Upper lobe of left lung (tissue), 6 donors: ENCODE results near the gene RNLS. TPM values are rescaled to one million over a fixed set of nuclear protein-coding genes. Genes with fewer than 3 reads are reported as not detected.

ENCODE experiments used
- ATAC-seq, 2 donors: fragments of 200-7000 bp; cut with Tn5 transposase; one replicate each; pipeline ENCODE4 v1.9.1; 2022; ENCODE audit warnings: mild to moderate bottlenecking in 2 of 2, moderate library complexity in 2 of 2; ENCODE audit not compliant: low FRiP score in 2 of 2
- DNase-seq, 2 donors: peaks; one replicate each; pipeline ENCODE4 v3.0.0-alpha.2; 2019 to 2020
- H3K27ac ChIP-seq, 4 donors: fragments of 200-600 bp; sonication (generic); one replicate each; pipeline ENCODE4 v1.5.1; 2016 to 2019
- H3K27me3 ChIP-seq, 4 donors: fragments of 200-600 bp; sonication (generic); one replicate each; pipeline ENCODE4 v1.5.1; 2017 to 2019
- H3K36me3 ChIP-seq, 4 donors: fragments of 200-600 bp; sonication (generic); one replicate each; pipeline ENCODE4 v1.5.1; 2016 to 2019
- H3K4me1 ChIP-seq, 4 donors: fragments of 200-600 bp; sonication (generic); one replicate each; pipeline ENCODE4 v1.5.1; 2018 to 2019
- H3K4me3 ChIP-seq, 4 donors: fragments of 200-600 bp; sonication (generic); one replicate each; pipeline ENCODE4 v1.5.1; 2017 to 2019; ENCODE audit warnings: mild to moderate bottlenecking in 2 of 4, moderate library complexity in 1 of 4
- H3K9me3 ChIP-seq, 4 donors: fragments of 200-600 bp; sonication (generic); one replicate each; pipeline ENCODE4 v1.5.1; 2018 to 2019
- EP300 ChIP-seq, 4 donors: sonication (generic); formaldehyde crosslinking; IDR thresholded peaks; one replicate each; pipeline ENCODE4 v1.5.1; 2017; ENCODE audit warnings: antibody characterized with exemption in 4 of 4, control low read depth in 2 of 4
- POLR2A ChIP-seq, 4 donors: fragments of 450-650 bp; IDR thresholded peaks; one replicate each; pipeline ENCODE4 v1.5.1; 2016 to 2017; ENCODE audit warnings: antibody characterized with exemption in 4 of 4, mild to moderate bottlenecking in 2 of 4
- POLR2AphosphoS5 ChIP-seq, 2 donors: sonication (generic); formaldehyde crosslinking; IDR thresholded peaks; one replicate each; pipeline ENCODE4 v1.5.1; 2017; ENCODE audit warnings: antibody characterized with exemption in 2 of 2
- WGBS, 2 donors: methylation state at CpG; one replicate each; pipeline ENCODE4 v1.1.5; 2017 to 2018; 5-methylcytosine and 5-hydroxymethylcytosine counted together
- total RNA-seq, 6 donors: library from RNA; depleted of rRNA in 4 of 6; stranded (reverse); fragments of >200 nt in 4 of 6; gene quantifications; one replicate each; pipeline versions ENCODE4 v1.1.0 to v1.2.1, GENCODE V29; 2016 to 2021
- TF ChIP-seq, protein P1 (sequence below), 6 experiments: fragments of 450-650 bp in 4 of 6; fragments of 200-600 bp in 2 of 6; sonication (generic) in 2 of 6; IDR thresholded peaks; one replicate each; pipeline ENCODE4 v1.5.1; 2016 to 2019; ENCODE audit warnings: antibody characterized with exemption in 6 of 6
- donor health status: DM: no; HTN: no; CAD: no; lungs with moderate emphysema.
- donor health status: DM: no; HTN: yes; CAD: no; lungs with severe emphysema.

RNLS gene
- total RNA-seq, 6 donors from 2014 or later, result 5.0 to 27.1 (median 15.0) TPM

- H3K4me1 ChIP-seq, result peaks cover 0 to 17% (median 6%) of the 10 kb centered on the region in 4 donors
- H3K36me3 ChIP-seq, result no peaks in the 10 kb centered on the region
- peak overlapping the region in 2 of 4 donors; percentile 8 to 19 for H3K27ac ChIP-seq
- no peak overlapping the region for H3K4me3 ChIP-seq
- no peaks in the 10 kb centered on the region for H3K27me3 ChIP-seq
- no peak for ATAC-seq
- TF ChIP-seq, protein P1, sequence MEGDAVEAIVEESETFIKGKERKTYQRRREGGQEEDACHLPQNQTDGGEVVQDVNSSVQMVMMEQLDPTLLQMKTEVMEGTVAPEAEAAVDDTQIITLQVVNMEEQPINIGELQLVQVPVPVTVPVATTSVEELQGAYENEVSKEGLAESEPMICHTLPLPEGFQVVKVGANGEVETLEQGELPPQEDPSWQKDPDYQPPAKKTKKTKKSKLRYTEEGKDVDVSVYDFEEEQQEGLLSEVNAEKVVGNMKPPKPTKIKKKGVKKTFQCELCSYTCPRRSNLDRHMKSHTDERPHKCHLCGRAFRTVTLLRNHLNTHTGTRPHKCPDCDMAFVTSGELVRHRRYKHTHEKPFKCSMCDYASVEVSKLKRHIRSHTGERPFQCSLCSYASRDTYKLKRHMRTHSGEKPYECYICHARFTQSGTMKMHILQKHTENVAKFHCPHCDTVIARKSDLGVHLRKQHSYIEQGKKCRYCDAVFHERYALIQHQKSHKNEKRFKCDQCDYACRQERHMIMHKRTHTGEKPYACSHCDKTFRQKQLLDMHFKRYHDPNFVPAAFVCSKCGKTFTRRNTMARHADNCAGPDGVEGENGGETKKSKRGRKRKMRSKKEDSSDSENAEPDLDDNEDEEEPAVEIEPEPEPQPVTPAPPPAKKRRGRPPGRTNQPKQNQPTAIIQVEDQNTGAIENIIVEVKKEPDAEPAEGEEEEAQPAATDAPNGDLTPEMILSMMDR (IDR thresholded peaks at IDR 0.05), result no peak
- TF ChIP-seq EP300 (IDR thresholded peaks at IDR 0.05), result no peak
- TF ChIP-seq POLR2A (IDR thresholded peaks at IDR 0.05), result no peak
- TF ChIP-seq POLR2AphosphoS5 (IDR thresholded peaks at IDR 0.05), result no peak
- no peak for DNase-seq
- no peaks in the 10 kb centered on the region for H3K9me3 ChIP-seq
- 89 to 90% methylated on average over 2 of the region's 2 CpGs for WGBS, 2 donors
Observed at GRCh38 chr10:88238615-88238914, 344.6 kb downstream of the RNLS start.

GRCh38 chr10:88237896-88238614 is 345.1 kb downstream of the RNLS start:
- Histone ChIP-seq H3K27me3 (no peaks in the 10 kb centered on the region), H3K4me3 (no peak overlapping the region), H3K9me3 (no peaks in the 10 kb centered on the region), H3K36me3 (no peaks in the 10 kb centered on the region), H3K27ac (peak overlapping the region in 2 of 4 donors; percentile 8 to 19), H3K4me1 (peaks cover 0 to 18% (median 2%) of the 10 kb centered on the region in 4 donors)
- TF ChIP-seq EP300 (IDR thresholded peaks at IDR 0.05) (no peak), POLR2A (IDR thresholded peaks at IDR 0.05) (no peak), POLR2AphosphoS5 (IDR thresholded peaks at IDR 0.05) (no peak)
- TF ChIP-seq, protein P1 (IDR thresholded peaks at IDR 0.05), result no peak
- ATAC-seq (no peak), DNase-seq (no peak)
- WGBS, 2 donors, result 41 to 51% methylated on average over 2 of the region's 2 CpGs

DNA sequence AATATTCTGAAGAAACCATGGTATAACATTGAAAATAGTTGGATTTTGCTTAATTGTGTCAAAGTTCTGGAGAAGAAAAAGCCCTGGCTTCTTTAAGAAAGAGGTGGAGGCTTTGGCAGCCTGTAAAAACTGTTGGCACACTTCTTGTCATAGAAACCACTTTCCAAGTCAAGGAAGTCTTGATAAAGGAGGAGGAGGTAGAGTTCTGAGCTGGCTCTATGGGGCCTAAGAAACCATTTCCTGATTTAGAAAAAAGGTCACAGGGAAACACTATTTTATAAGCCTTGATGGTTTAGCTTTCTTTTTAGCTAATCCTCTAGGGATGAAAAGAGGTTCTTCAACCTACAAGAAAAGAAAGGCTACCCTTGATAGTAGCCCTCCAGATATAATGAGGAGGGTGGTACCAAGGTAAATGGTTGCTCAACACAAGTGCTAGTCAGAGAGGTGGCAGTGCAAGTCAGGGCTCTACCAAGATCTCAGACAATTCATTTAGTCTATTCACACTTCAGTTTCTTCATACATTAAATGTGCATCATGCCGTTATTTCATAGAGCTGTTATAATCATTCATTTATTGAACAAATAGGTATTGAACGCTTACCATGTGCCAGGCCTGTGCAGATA is 346.9 kb downstream of the RNLS start:
- Histone ChIP-seq H3K9me3 (no peaks in the 10 kb centered on the region), H3K27ac (peak overlapping the region in 1 of 4 donors; percentile 22), H3K4me1 (peaks cover 0 to 28% (median 7%) of the 10 kb centered on the region in 4 donors), H3K4me3 (no peak overlapping the region), H3K36me3 (no peaks in the 10 kb centered on the region), H3K27me3 (no peaks in the 10 kb centered on the region)
- TF ChIP-seq EP300 (IDR thresholded peaks at IDR 0.05) (no peak), POLR2AphosphoS5 (IDR thresholded peaks at IDR 0.05) (no peak), POLR2A (IDR thresholded peaks at IDR 0.05) (no peak)
- TF ChIP-seq, protein P1 (IDR thresholded peaks at IDR 0.05), result no peak
- 92 to 96% methylated on average over 2 of the region's 2 CpGs for WGBS, 2 donors
- DNase-seq, result no peak
- peak in 1 of 2 donors; percentile 43 for ATAC-seq

DNA sequence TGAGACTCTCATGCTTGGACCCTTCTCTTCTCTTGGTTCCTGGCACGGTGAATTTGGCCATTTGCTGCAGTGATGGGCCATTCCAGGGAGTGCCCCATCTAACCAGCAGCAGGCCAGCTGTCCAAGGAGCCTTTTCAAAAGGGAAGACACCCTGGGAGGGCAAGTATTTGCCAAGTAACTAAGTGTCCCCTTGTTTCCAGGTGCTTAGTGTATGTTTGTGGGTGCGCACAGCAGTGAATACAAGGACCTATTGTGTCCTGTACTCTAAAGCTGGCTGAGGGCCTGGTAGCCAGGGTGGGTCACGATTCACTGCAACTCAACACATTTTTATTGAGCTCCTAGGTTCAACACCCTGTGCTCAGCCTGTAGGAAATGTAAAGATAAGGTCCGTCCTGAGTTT is 348.8 kb downstream of the RNLS start:
- Histone ChIP-seq H3K4me3 (no peak overlapping the region), H3K27me3 (no peaks in the 10 kb centered on the region), H3K9me3 (no peaks in the 10 kb centered on the region), H3K36me3 (no peaks in the 10 kb centered on the region), H3K27ac (no peak overlapping the region), H3K4me1 (peaks cover 0 to 27% (median 7%) of the 10 kb centered on the region in 4 donors)
- TF ChIP-seq POLR2AphosphoS5 (IDR thresholded peaks at IDR 0.05), result no peak
- TF ChIP-seq, protein P1 (IDR thresholded peaks at IDR 0.05), result no peak
- no peak for TF ChIP-seq EP300 (IDR thresholded peaks at IDR 0.05)
- no peak for TF ChIP-seq POLR2A (IDR thresholded peaks at IDR 0.05)
- WGBS, 2 donors, result 64 to 76% methylated on average over 4 of the region's 4 CpGs
- DNase-seq (no peak), ATAC-seq (no peak)
